Naive thymus-derived CD4-positive, alpha-beta T cell (primary cell): Measurements from ENCODE around the gene GKN2. TPM values are rescaled to one million over a fixed set of nuclear protein-coding genes. Genes with fewer than 3 reads are reported as not detected.

Experiments used
- ATAC-seq: fragments of 150-1000 bp; cut with Tn5 transposase; 2 replicates; pipeline ENCODE4 v1.10.0; 2021; ENCODE audit warnings: mild to moderate bottlenecking, moderate library complexity
- CTCF ChIA-PET: fragments of 350-600 bp; sonication (Branson Sonifier 250); formaldehyde crosslinking; loops from one replicate; lab custom pipeline; 2021; ENCODE audit warnings: antibody characterized with exemption; lab: Charles Lee
- POLR2A ChIA-PET: fragments of 350-600 bp; sonication (Branson Sonifier 250); formaldehyde crosslinking; loops from one replicate; lab custom pipeline; 2021; ENCODE audit warnings: antibody characterized with exemption, inconsistent platforms; lab: Charles Lee
- DNase-seq, 9 donors: peaks; one replicate each; pipeline versions ENCODE4 v3.0.0 to v3.0.0-alpha.2; 2020 to 2022; ENCODE audit warnings: mixed read lengths in 1 of 9
- H3K27ac ChIP-seq: one replicate; pipeline ENCODE4 v1.7.0; 2013; ENCODE audit warnings: mild to moderate bottlenecking, low read depth, low read length, moderate library complexity
- H3K27me3 ChIP-seq, 2 donors: one replicate each; pipeline ENCODE4 v1.7.0; 2013; ENCODE audit warnings: low read length in 2 of 2, mild to moderate bottlenecking in 2 of 2, moderate library complexity in 2 of 2; ENCODE audit not compliant: control insufficient read depth in 2 of 2, insufficient read depth in 2 of 2
- H3K36me3 ChIP-seq, 3 experiments: 1 replicate in 2 of 3; 2 replicates in 1 of 3; pipeline ENCODE4 v1.7.0; 2013; ENCODE audit warnings: low read length in 3 of 3, mild to moderate bottlenecking in 3 of 3, moderate library complexity in 1 of 3; ENCODE audit not compliant: insufficient read depth in 3 of 3, control insufficient read depth in 2 of 3
- H3K4me1 ChIP-seq, 2 donors: one replicate each; pipeline ENCODE4 v1.7.0; 2013; ENCODE audit warnings: low read length in 2 of 2, mild to moderate bottlenecking in 2 of 2, moderate library complexity in 1 of 2; ENCODE audit not compliant: control insufficient read depth in 2 of 2, insufficient read depth in 2 of 2
- H3K4me3 ChIP-seq: 2 replicates; pipeline ENCODE4 v1.7.0; 2013; ENCODE audit warnings: mild to moderate bottlenecking, low read length
- H3K9me3 ChIP-seq, 3 experiments: 1 replicate in 2 of 3; 2 replicates in 1 of 3; pipeline ENCODE4 v1.7.0; 2013; ENCODE audit warnings: low read length in 3 of 3; ENCODE audit not compliant: control insufficient read depth in 2 of 3
- H3K27ac Mint-ChIP-seq, 9 donors: one replicate each; pipeline ENCODE4 v1.8.0; 2020 to 2022; ENCODE audit warnings: mixed read lengths in 9 of 9, mild to moderate bottlenecking in 8 of 9, moderate library complexity in 5 of 9, inconsistent platforms in 2 of 9
- H3K27me3 Mint-ChIP-seq, 5 donors: one replicate each; pipeline ENCODE4 v1.8.0; 2021 to 2022; ENCODE audit warnings: mixed read lengths in 5 of 5, mild to moderate bottlenecking in 1 of 5
- H3K36me3 Mint-ChIP-seq, 5 donors: one replicate each; pipeline ENCODE4 v1.8.0; 2020 to 2022; ENCODE audit warnings: mixed read lengths in 5 of 5, mild to moderate bottlenecking in 3 of 5, inconsistent platforms in 1 of 5
- H3K4me1 Mint-ChIP-seq, 7 donors: one replicate each; pipeline ENCODE4 v1.8.0; 2020 to 2022; ENCODE audit warnings: mixed read lengths in 7 of 7, mild to moderate bottlenecking in 3 of 7, inconsistent platforms in 1 of 7
- H3K4me3 Mint-ChIP-seq, 10 donors: one replicate each; pipeline ENCODE4 v1.8.0; 2020 to 2022; ENCODE audit warnings: mild to moderate bottlenecking in 10 of 10, mixed read lengths in 10 of 10, moderate library complexity in 6 of 10, inconsistent platforms in 2 of 10
- H3K9me3 Mint-ChIP-seq, 11 donors: one replicate each; pipeline ENCODE4 v1.8.0; 2020 to 2022; ENCODE audit warnings: mixed read lengths in 11 of 11, mild to moderate bottlenecking in 4 of 11, inconsistent platforms in 1 of 11, moderate library complexity in 1 of 11
- intact Hi-C, 2 donors: fragments of 100-400 bp; cut with micrococcal nuclease; formaldehyde crosslinking; loops; one replicate each; pipeline ENCODE4 v1.15.1; 2023
- polyA plus RNA-seq, 2 donors: library from polyadenylated mRNA; unstranded; fragments of 300-500 nt; fragmentation: Illumina TruSeq; gene quantifications; one replicate each; pipeline ENCODE4 v1.2.3, GENCODE V29; 2021
- total RNA-seq, 6 experiments: library from RNA in 5 of 6; stranded (reverse) in 5 of 6; gene quantifications; 1 replicate in 5 of 6; 2 replicates in 1 of 6; pipeline ENCODE4 v1.2.3 and lab custom pipeline; 2021 to 2026

Gene GKN2
- total and polyA plus RNA-seq, 7 experiments from 2014 or later, result not detected

DNA sequence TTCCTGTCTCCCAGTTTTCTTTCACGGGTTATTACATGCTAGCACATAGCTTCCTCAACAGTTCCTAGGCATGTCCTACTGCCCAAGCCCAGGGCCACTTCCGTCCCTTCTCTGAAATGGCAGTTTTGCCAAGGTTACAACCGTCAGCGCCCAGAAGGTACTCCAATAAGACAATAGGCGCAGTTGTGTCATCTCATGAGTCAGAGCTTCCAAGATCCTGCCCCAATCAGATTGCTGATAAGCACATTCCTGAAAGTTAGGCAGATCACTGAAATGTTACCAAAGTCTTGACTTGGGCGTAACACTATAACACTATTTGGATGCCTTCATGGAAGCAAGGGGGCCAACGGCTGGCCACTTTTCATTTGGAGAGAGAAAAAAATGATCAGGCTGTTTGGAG lies 34.2 kb downstream of the GKN2 start:
- Mint-ChIP-seq H3K27me3 (no peaks in the 10 kb centered on the region), H3K9me3 (no peaks in the 10 kb centered on the region), H3K27ac (no peak overlapping the region), H3K4me3 (no peak overlapping the region), H3K36me3 (peaks cover 0 to 3% (median 0%) of the 10 kb centered on the region in 5 donors), H3K4me1 (peaks cover 0 to 6% (median 0%) of the 10 kb centered on the region in 7 donors)
- DNase-seq, result no peak
- Histone ChIP-seq H3K27ac (no peak overlapping the region), H3K9me3 (no peaks in the 10 kb centered on the region), H3K4me1 (peaks cover 0 to 5% of the 10 kb centered on the region in 2 donors), H3K27me3 (no peaks in the 10 kb centered on the region), H3K36me3 (no peaks in the 10 kb centered on the region), H3K4me3 (no peak overlapping the region)
- CTCF ChIA-PET, result interaction anchor here (0.6 to 1.1 kb wide), 2 partner anchors 74 to 209 kb away, joined by 3 to 9 read pairs; no protein-coding TSS in a partner anchor
- intact Hi-C loops, result no loop called here
- ATAC-seq, result no peak
- POLR2A ChIA-PET, result no interaction called here

DNA sequence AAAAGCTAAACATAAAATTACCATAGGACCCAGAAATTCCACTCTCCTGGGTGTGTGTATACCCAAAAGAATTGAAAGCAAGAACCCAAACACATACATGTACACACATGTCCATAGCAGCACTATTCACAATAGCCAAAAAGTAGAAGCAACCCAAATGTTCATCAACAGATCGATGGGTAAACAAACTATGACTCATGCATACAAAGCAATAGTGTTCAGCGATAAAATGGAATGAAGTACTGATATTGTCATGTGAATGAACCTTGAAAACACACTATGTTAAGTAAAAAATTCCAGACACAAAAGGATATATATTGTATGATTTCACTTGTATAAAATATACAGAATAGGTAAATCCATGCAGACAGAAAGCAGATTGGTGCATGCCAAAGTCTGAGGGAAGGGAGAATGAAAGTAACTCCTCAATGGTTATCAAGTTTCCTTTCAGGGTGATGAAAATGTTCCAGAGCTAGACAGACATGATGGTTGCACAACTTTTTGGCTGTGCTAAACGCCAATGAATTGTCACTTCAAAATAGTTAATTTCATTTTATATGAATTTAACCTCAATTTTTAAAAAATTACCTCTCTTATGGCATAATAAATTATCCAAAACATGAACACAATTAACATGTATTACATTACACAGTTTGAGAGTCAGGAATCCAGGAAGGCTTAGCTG lies 35.5 kb downstream of the GKN2 start:
- Histone ChIP-seq H3K27me3 (no peaks in the 10 kb centered on the region), H3K4me1 (peaks cover 9 to 18% of the 10 kb centered on the region in 2 donors), H3K27ac (no peak overlapping the region), H3K36me3 (no peaks in the 10 kb centered on the region), H3K9me3 (no peaks in the 10 kb centered on the region), H3K4me3 (no peak overlapping the region)
- CTCF ChIA-PET, result no interaction called here
- POLR2A ChIA-PET, result interaction anchor here (0.6 kb wide), 1 partner anchor 196 kb away, joined by 4 read pairs; no protein-coding TSS in a partner anchor
- Mint-ChIP-seq H3K4me1 (peaks cover 0 to 6% (median 0%) of the 10 kb centered on the region in 7 donors), H3K4me3 (no peak overlapping the region), H3K27me3 (no peaks in the 10 kb centered on the region), H3K27ac (no peak overlapping the region), H3K9me3 (no peaks in the 10 kb centered on the region), H3K36me3 (peaks cover 0 to 3% (median 0%) of the 10 kb centered on the region in 5 donors)
- DNase-seq, result no peak
- intact Hi-C loops, result no loop called here
- no peak for ATAC-seq

DNA sequence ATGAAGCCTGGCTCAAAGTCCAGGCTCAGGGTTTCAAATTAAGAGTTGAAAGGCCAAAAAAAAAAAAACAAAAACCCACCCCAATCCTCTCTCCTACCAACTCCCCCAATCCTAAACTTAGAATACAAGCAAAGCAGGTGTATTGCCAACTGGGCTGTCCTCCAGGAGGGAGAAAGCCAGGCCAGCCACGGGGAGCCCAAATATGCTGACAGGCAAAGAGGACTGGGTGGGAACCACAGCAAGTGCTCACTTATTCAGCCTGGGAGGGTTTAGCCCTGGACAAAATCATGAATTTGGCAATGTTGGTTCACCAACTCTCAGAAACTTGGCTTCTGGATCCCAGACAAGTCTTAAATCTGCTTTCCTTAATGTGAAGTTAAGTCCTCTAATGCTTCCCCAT lies 36.5 kb downstream of the GKN2 start:
- Histone ChIP-seq H3K9me3 (no peaks in the 10 kb centered on the region), H3K4me1 (peaks cover 9 to 27% of the 10 kb centered on the region in 2 donors), H3K27ac (no peak overlapping the region), H3K36me3 (no peaks in the 10 kb centered on the region), H3K4me3 (no peak overlapping the region), H3K27me3 (no peaks in the 10 kb centered on the region)
- Mint-ChIP-seq H3K4me3 (no peak overlapping the region), H3K27me3 (no peaks in the 10 kb centered on the region), H3K9me3 (no peaks in the 10 kb centered on the region), H3K27ac (no peak overlapping the region), H3K4me1 (peaks cover 0 to 6% (median 0%) of the 10 kb centered on the region in 7 donors), H3K36me3 (peaks cover 0 to 3% (median 0%) of the 10 kb centered on the region in 5 donors)
- POLR2A ChIA-PET, result no interaction called here
- ATAC-seq (no peak), DNase-seq (no peak)
- CTCF ChIA-PET, result interaction anchor here (0.5 to 1.7 kb wide), 2 partner anchors 164 to 167 kb away, joined by 3 to 4 read pairs; no protein-coding TSS in a partner anchor
- intact Hi-C loops, result no loop called here

DNA sequence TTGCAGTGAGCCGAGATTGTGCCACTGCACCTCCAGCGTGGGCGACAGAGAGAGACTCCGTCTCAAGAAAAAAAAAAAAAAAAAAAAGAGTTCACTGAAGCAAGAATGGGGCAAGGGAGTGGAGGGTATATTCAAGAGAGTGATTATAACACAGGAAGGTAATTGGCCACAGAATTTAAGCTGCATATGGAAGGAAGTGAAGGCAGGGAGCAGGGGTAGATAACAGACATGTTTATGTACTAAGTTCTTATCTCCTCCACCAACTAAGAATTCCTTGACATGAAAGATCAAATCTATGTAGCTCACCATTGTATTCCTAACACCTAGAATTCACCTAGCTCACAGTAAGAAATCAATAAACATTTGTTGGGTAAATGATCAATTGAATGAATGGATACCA lies 37.3 kb downstream of the GKN2 start:
- no peak overlapping the region for H3K27ac Mint-ChIP-seq
- CTCF ChIA-PET, result interaction anchor here (0.5 to 1.7 kb wide), 3 partner anchors 78 to 166 kb away, joined by 3 to 4 read pairs (median 4); no protein-coding TSS in a partner anchor
- Histone ChIP-seq H3K4me1 (peaks cover 9 to 33% of the 10 kb centered on the region in 2 donors), H3K27me3 (no peaks in the 10 kb centered on the region), H3K9me3 (no peaks in the 10 kb centered on the region), H3K36me3 (no peaks in the 10 kb centered on the region), H3K4me3 (no peak overlapping the region), H3K27ac (no peak overlapping the region)
- POLR2A ChIA-PET, result no interaction called here
- H3K36me3 Mint-ChIP-seq, result peaks cover 0 to 3% (median 0%) of the 10 kb centered on the region in 5 donors
- no peak overlapping the region for H3K4me3 Mint-ChIP-seq
- no peaks in the 10 kb centered on the region for H3K27me3 Mint-ChIP-seq
- ATAC-seq, result no peak
- DNase-seq, result no peak
- peaks cover 0 to 8% (median 0%) of the 10 kb centered on the region in 7 donors for H3K4me1 Mint-ChIP-seq
- H3K9me3 Mint-ChIP-seq, result no peaks in the 10 kb centered on the region
- intact Hi-C loops, result no loop called here

DNA sequence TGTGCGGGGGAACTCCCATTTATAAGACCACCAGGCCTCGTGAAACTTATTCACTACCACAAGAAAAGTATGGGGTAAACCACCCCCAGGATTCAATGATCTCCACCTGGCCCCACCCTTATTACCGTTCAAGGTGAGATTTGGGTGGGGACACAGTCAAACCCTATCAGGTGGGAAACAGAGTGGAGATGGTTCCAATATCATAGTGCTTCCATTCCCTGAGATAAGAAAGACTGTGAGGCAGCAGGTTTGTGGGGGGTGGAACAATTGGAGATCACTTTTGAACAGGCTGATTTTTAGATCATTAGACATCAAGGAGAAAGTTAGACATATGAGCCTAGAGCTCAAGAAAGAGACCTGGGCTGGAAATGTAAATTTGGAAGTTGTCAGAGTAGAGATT lies 39.3 kb downstream of the GKN2 start:
- no peaks in the 10 kb centered on the region for H3K9me3 ChIP-seq

DNA sequence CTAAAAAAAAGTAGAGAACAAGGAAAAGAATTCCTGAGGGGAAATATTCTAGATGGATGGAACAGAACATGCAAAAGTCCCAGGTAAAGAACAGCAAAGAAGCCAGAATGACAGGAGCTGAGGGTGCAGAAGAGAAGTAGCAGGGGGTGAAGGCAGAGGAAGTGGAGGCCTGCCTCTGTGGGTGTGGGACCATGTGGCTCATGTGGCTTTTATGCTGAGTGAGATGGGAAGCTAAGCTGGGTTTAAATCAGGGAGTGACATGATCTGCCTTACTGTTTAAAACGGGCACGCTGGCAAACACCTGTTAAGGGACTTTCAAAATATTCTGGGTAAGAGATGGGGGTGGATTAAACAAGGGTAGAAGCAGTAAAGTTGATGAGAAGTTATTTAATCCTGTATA lies 40.0 kb downstream of the GKN2 start:
- POLR2A ChIA-PET, result no interaction called here
- Mint-ChIP-seq H3K4me1 (peaks cover 16 to 32% (median 21%) of the 10 kb centered on the region in 7 donors), H3K9me3 (no peaks in the 10 kb centered on the region), H3K27ac (no peak overlapping the region), H3K36me3 (peaks cover 0 to 3% (median 0%) of the 10 kb centered on the region in 5 donors), H3K4me3 (no peak overlapping the region), H3K27me3 (no peaks in the 10 kb centered on the region)
- Histone ChIP-seq H3K27me3 (no peaks in the 10 kb centered on the region), H3K4me3 (no peak overlapping the region), H3K27ac (no peak overlapping the region), H3K4me1 (peaks cover 23 to 56% of the 10 kb centered on the region in 2 donors), H3K9me3 (no peaks in the 10 kb centered on the region), H3K36me3 (no peaks in the 10 kb centered on the region)
- CTCF ChIA-PET, result interaction anchor here (1.4 to 2.0 kb wide), 2 partner anchors 173 to 425 kb away, joined by 3 to 4 read pairs; no protein-coding TSS in a partner anchor
- DNase-seq (peak in 2 of 9 donors; percentile 10 to 50), ATAC-seq (peak; percentile 29)
- intact Hi-C loops, result no loop called here

More for the DNA sequence above, 39.3 kb downstream of the GKN2 start:
- Mint-ChIP-seq H3K27ac (no peak overlapping the region), H3K4me1 (peaks cover 9 to 25% (median 15%) of the 10 kb centered on the region in 7 donors), H3K4me3 (no peak overlapping the region), H3K27me3 (no peaks in the 10 kb centered on the region), H3K9me3 (no peaks in the 10 kb centered on the region), H3K36me3 (peaks cover 0 to 3% (median 0%) of the 10 kb centered on the region in 5 donors)
- no peak for DNase-seq
- ATAC-seq, result no peak
- Histone ChIP-seq H3K27ac (no peak overlapping the region), H3K27me3 (no peaks in the 10 kb centered on the region), H3K4me3 (no peak overlapping the region), H3K4me1 (peaks cover 18 to 51% of the 10 kb centered on the region in 2 donors), H3K36me3 (no peaks in the 10 kb centered on the region)
- POLR2A ChIA-PET, result interaction anchor here (0.7 to 1.1 kb wide), 2 partner anchors 145 to 460 kb away, joined by 3 to 4 read pairs; no protein-coding TSS in a partner anchor
- CTCF ChIA-PET, result interaction anchor here (0.6 to 1.7 kb wide), 2 partner anchors 173 to 204 kb away, joined by 5 to 10 read pairs; no protein-coding TSS in a partner anchor
- intact Hi-C loops, result no loop called here
